ENCODE measurements around the gene PIAS1. TPM values are rescaled to one million over a fixed set of nuclear protein-coding genes. Genes with fewer than 3 reads are reported as not detected.
A peak's percentile ranks its signal among the peaks of the same experiment; 100 is the strongest.

The PIAS1 gene
- total and polyA plus RNA-seq, 9 of the 15 experiments (the other 6 are each of a cell fraction or from before 2014, with no cell fraction given), result 18.0 to 59.1 (median 28.5) TPM

DNA sequence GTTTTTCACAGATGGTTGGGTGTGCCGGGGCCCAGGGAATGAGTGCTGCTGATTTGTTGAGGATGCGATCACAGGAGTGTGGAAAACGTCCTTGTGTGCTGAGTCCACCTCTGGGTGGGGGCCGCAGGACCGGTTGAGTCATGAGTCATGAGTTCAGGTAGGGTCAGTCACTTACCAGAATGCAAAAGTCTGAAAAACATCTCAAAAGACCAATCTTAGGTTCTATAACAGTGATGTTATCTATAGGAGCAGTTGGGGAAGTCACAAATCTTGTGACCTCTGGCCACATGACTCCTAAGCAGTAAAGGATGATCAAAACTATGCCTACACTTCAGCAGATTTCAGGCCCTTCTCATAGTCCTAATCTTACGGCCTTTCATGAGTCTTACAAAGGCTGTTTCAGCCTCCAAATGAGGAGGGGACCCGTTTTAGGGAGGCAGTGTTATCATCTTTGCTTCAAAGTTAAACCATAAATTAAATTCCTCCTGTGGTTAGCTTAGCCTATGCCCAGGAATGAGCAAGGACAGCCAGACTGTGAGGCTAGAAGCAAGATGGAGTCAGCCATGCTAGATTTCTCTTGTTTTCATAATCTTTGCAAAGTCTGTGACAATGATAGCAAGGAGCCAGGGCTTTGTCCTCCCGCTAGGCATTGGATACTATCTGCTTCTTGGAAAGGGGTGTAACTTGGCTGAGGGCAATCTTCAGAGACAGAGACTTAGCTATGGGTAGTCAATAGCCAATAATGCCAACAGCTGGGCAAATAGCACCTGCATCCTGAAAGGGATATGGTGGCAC is 30.6 kb upstream of the PIAS1 start (continued):
- TF ChIP-seq, protein P1, sequence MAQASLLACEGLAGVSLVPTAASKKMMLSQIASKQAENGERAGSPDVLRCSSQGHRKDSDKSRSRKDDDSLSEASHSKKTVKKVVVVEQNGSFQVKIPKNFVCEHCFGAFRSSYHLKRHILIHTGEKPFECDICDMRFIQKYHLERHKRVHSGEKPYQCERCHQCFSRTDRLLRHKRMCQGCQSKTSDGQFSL (CRISPR knock-in tag; IDR thresholded peaks at IDR 0.05), result no peak
- TF ChIP-seq, protein P1 (tag; IDR thresholded peaks at IDR 0.05), result peak in 1 of 2 experiments; percentile 85; a peak in 2 of 4 replicates
- TF ChIP-seq, protein P2, sequence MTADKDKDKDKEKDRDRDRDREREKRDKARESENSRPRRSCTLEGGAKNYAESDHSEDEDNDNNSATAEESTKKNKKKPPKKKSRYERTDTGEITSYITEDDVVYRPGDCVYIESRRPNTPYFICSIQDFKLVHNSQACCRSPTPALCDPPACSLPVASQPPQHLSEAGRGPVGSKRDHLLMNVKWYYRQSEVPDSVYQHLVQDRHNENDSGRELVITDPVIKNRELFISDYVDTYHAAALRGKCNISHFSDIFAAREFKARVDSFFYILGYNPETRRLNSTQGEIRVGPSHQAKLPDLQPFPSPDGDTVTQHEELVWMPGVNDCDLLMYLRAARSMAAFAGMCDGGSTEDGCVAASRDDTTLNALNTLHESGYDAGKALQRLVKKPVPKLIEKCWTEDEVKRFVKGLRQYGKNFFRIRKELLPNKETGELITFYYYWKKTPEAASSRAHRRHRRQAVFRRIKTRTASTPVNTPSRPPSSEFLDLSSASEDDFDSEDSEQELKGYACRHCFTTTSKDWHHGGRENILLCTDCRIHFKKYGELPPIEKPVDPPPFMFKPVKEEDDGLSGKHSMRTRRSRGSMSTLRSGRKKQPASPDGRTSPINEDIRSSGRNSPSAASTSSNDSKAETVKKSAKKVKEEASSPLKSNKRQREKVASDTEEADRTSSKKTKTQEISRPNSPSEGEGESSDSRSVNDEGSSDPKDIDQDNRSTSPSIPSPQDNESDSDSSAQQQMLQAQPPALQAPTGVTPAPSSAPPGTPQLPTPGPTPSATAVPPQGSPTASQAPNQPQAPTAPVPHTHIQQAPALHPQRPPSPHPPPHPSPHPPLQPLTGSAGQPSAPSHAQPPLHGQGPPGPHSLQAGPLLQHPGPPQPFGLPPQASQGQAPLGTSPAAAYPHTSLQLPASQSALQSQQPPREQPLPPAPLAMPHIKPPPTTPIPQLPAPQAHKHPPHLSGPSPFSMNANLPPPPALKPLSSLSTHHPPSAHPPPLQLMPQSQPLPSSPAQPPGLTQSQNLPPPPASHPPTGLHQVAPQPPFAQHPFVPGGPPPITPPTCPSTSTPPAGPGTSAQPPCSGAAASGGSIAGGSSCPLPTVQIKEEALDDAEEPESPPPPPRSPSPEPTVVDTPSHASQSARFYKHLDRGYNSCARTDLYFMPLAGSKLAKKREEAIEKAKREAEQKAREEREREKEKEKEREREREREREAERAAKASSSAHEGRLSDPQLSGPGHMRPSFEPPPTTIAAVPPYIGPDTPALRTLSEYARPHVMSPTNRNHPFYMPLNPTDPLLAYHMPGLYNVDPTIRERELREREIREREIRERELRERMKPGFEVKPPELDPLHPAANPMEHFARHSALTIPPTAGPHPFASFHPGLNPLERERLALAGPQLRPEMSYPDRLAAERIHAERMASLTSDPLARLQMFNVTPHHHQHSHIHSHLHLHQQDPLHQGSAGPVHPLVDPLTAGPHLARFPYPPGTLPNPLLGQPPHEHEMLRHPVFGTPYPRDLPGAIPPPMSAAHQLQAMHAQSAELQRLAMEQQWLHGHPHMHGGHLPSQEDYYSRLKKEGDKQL (CRISPR knock-in tag; IDR thresholded peaks at IDR 0.05; ENCODE audit: borderline replicate concordance), result no peak
- no peak for TF ChIP-seq NFIX (CRISPR knock-in tag; IDR thresholded peaks at IDR 0.05; ENCODE audit: low read depth)
- no peak for TF ChIP-seq ZBED1 (IDR thresholded peaks at IDR 0.05)
- TF ChIP-seq MCM7 (IDR thresholded peaks at IDR 0.05), result no peak
- TF ChIP-seq MXI1 (IDR thresholded peaks at IDR 0.05; ENCODE audit: low read depth, low read length), result no peak
- no peak for TF ChIP-seq ZNF124 (CRISPR knock-in tag; IDR thresholded peaks at IDR 0.05)
- TF ChIP-seq, protein P3, sequence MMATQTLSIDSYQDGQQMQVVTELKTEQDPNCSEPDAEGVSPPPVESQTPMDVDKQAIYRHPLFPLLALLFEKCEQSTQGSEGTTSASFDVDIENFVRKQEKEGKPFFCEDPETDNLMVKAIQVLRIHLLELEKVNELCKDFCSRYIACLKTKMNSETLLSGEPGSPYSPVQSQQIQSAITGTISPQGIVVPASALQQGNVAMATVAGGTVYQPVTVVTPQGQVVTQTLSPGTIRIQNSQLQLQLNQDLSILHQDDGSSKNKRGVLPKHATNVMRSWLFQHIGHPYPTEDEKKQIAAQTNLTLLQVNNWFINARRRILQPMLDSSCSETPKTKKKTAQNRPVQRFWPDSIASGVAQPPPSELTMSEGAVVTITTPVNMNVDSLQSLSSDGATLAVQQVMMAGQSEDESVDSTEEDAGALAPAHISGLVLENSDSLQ (IDR thresholded peaks at IDR 0.05), result no peak
- no peak for TF ChIP-seq PCBP1 (IDR thresholded peaks at IDR 0.05; ENCODE audit: low read depth, low read length, poor library complexity, severe bottlenecking)
- TF ChIP-seq SAFB2 (IDR thresholded peaks at IDR 0.05; ENCODE audit: borderline replicate concordance, low read depth, low read length, severe bottlenecking), result no peak
- peak; percentile 69; the same call in 1 of the 2 replicates for TF ChIP-seq ZNF584 (CRISPR knock-in tag; IDR thresholded peaks at IDR 0.05; ENCODE audit: low read depth)
- no peak for TF ChIP-seq ZNF263 (CRISPR knock-in tag; IDR thresholded peaks at IDR 0.05; ENCODE audit: borderline replicate concordance)
- 0 out of 2 replicates have a peak, but pooled peaks have one; percentile 58 for TF ChIP-seq GTF2A2 (tag; IDR thresholded peaks at IDR 0.05)
- no peak for TF ChIP-seq CSDE1 (IDR thresholded peaks at IDR 0.05)
- TF ChIP-seq ZNF274 (IDR thresholded peaks at IDR 0.05; ENCODE audit: borderline replicate concordance, low read depth, low read length), result no peak
- no peak for TF ChIP-seq RBM17 (IDR thresholded peaks at IDR 0.05; ENCODE audit: borderline replicate concordance, low read depth, low read length)
- TF ChIP-seq HCFC1 (IDR thresholded peaks at IDR 0.05; ENCODE audit: low read depth, low read length), result no peak
- no peak for TF ChIP-seq ZNF212 (CRISPR knock-in tag; IDR thresholded peaks at IDR 0.05)
- TF ChIP-seq E2F3 (CRISPR knock-in tag; IDR thresholded peaks at IDR 0.05), result 0 out of 2 replicates have a peak, but pooled peaks have one; percentile 31
- TF ChIP-seq POLR3A (IDR thresholded peaks at IDR 0.05; ENCODE audit: borderline replicate concordance, extremely low read depth, insufficient read depth, insufficient read length), result no peak
- no peak for TF ChIP-seq ZC3H11A (IDR thresholded peaks at IDR 0.05; ENCODE audit: low read depth, low read length)

All from K562 (cell line).